AG20443 (cell line): ENCODE measurements around the gene DAGLA.

Experiments used
- DNase-seq: peaks from one replicate; pipeline ENCODE4 v3.0.0; 2012; ENCODE audit warnings: low spot score, mixed read lengths

DAGLA gene

DNA sequence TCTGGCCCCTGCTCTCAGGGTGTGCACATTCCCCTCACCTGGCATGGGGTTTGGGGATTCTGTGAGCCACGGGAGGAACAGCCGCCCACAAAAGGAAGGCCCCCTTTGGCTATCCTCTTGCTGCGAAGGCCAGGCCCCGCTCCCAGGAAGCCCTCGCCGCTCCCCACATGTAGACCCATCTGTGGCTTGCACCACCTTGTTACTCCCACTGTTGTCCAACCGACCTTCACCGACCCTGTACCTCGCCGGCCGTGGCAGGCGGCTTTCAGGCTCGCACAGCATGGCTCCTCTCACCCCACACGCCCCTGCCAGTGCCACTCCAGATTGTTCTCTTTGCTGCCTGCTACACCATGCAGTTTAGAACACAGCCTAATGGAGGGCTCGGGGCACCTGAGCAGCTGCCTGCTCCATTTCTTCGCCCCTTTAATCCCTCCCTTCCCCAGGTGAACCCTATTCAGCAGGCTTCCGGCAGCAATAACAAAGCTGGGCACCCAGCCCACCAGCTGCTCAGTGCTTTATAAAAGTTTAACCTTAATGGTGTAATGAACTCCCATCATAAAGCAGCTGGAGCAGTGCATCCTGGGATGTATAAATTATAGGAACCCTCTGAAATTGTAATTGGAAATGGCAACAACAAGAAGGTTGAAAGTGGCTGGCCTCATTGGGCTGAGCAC lies 10.7 kb downstream of the DAGLA start:
- DNase-seq, result no peak

DNA sequence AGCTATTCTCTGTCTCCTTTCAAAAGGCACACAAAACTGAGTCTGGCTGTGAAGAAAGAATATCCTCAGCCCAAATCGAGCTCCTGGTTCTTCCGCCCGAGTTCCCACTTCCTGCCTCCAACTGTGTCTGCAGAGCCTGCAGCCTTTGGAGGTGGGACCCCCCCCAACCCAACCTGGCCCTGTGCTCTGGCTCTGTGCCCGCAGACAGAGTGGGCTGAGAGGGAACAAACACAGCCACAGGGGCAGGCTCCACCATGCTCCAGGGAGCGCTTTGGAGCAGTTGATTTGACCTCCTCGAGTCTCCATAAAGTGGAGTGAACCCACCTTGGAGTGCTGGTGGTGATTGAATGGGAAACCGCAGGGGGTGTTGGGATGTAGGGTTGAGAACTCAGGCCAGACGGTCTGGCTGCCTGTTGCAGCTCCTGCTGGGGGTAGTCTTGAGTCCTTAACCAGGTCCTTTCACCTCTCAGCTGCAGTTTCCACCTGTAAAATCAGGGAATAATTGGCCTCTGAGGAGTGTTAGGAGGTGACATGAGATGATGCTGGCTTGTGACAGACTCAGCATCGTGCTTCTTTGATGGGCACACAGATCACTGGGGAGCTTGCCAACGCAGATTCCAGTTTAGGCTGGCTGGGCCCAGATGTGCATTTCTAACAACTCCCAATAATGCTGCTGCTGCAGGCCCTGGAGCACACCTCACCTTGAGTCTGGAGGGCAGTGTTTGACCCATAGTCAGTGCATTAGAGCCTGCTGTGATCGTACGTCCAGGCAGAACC lies 11.4 kb downstream of the DAGLA start:
- DNase-seq, result no peak

DNA sequence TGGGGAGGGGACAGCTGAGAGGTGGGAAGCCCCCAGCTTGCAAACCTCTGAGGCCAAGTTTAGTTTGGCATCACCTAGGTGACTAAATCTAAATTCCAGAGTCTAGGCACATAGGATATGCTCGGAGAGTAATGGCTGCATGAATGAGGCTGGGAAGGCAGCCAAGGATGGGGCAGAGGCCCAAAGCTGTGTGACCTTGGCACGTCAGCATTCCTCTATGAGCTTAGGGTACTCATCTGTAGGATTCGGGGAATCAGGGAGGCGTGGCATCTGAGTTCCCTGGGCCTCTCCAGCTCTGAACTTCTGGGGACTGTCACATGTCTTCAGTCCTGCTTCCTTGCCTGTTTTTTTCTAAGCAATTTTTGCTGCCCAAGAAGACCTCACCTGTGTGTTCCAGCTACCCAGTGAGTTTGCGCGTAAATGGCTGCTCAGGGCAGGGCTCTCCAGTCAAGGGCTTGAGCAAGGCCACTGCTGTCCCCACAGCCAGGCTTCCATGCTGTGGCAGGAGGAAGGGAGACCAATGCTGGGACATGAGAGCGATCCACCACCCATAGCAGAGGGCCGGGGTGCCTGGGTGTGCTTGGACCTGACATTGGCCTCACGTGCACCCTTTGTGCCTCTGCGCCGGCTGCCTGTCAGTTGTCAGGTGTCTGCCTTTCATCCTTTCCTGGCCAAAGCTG lies 13.9 kb downstream of the DAGLA start:
- DNase-seq, result no peak

DNA sequence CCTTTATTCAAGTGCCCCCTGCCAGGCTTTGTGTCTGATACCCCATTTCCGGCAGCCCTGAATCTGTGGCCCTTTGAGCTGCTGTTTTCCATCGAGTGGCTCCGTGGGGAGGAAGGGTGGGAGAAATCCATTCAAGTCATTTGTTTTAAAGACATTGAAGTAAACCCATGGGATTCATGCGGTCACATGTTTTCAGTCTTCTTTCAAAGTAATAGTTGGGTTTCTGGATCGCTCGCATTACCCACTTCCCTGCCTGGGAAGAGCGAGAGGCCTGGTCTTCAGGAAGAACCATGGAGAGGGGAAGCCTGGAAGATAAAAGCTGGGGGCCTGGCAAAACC lies 14.4 kb downstream of the DAGLA start:
- no peak for DNase-seq

DNA sequence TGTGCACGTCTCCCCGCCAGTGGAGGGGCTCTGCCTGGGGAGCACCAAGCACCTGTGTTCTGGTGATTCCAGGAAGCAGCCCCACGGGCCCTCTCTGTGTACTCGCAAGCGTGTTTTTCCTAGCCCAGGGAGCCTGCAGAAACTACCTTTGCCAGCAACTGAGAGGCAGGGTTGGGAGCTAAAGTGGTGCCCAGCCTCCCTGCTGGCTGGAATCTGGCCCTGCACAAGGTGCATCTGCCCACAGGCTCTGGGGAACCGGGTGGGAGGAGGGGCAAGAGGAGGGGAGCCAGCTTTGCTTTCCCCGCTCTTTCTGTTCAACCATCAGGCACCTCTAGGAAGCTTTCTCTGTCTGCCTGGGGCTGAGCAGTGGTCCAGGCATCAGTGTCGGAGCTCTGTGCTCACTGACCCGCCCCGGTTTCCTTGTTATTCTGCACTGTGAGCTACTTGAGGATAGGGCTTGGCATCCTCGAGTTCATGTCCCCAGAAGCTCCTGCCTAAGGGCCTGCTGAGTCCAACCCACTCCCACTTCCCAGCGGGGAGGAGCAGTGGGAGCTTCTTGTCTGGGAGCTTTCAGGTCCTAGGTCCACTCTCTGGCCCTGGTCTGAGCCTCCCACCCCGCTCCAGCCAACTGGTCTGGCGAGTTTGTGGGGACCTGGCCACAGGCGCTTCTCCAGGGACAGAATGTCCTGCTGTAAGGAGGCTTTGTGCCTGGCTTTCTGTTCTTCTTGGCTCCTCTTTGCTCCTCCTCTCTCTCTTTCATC lies 14.9 kb downstream of the DAGLA start:
- no peak for DNase-seq

DNA sequence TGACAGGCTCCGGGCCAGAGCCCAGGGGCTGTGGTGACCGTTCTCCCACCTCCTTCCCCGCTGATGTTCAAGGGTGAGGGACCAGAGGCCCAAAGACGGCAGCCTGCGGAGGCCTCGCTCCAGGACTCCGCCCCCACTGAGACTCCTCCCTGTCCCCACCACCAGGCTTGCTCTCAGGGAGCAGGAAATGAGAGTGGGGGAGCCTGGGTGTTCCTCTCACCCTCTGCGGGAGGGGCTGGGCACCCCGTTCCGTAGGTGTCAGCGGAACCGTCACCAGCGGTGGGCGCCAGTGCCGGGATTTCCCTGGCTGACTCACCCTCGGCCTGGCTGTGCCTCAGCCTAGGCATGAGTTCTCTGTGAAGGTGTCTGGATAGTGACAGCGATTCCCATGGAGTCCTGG lies 15.7 kb downstream of the DAGLA start:
- peak; percentile 84 for DNase-seq

DNA sequence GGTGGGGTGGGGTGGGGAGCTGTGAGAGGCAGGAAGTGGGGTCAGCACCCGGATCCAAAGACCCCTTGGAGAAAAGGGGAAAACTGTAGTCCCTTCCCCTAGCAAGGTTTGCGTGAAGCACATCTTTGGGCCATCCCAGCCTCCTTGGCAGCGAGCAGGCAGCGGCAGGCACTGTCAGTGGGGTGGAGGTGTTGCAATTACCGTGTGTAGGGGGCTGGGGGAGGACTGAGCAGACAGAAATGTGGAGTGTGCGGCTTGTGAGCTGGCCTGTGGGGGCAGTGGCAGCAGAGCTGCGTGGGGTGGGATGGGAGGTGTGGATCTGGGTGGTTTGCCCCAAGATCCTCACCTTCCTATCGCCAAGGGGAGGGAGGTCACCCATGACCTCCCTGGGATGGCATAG lies 16.4 kb downstream of the DAGLA start:
- no peak for DNase-seq

DNA sequence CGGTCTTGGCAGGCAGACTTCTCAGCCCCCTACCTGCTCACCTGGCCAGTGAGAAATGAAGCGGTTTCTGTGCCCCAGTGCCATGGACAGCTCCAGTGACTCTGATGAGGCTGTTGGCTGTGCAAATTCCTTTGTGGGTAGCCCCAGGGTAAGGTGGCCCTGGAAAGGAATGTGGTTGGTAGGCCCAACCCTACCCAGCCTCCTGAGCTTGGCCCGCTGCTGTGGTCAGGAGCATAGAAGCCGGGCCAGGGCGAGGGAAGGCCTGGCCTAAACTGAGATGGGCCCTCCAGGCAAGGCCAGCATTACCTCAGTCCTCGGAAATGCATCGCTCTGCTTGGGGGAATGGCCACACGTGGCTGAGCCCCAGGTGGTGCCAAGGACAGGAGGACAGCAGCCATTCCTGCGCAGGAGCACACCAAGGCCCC lies 16.9 kb downstream of the DAGLA start:
- no peak for DNase-seq

DNA sequence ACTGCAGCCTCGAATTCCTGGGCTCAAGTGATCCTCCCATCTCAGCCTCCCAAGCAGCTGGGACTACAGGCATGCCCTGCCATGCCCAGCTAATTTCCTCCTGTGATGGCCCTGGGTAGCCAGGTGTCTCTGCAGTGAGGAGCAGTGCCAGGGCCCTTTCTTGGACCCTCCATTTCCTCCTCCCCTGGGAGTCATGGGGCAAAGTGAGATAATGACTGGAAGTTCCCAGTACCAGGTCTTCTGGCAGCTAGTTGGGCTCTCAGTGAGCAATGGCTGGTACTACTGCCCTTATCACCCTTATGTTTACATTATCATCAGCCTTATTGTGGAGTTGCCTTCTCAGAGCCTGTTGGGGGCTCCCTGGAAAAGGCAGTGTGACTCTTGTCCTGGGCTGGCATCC lies 17.6 kb downstream of the DAGLA start:
- DNase-seq, result no peak

DNA sequence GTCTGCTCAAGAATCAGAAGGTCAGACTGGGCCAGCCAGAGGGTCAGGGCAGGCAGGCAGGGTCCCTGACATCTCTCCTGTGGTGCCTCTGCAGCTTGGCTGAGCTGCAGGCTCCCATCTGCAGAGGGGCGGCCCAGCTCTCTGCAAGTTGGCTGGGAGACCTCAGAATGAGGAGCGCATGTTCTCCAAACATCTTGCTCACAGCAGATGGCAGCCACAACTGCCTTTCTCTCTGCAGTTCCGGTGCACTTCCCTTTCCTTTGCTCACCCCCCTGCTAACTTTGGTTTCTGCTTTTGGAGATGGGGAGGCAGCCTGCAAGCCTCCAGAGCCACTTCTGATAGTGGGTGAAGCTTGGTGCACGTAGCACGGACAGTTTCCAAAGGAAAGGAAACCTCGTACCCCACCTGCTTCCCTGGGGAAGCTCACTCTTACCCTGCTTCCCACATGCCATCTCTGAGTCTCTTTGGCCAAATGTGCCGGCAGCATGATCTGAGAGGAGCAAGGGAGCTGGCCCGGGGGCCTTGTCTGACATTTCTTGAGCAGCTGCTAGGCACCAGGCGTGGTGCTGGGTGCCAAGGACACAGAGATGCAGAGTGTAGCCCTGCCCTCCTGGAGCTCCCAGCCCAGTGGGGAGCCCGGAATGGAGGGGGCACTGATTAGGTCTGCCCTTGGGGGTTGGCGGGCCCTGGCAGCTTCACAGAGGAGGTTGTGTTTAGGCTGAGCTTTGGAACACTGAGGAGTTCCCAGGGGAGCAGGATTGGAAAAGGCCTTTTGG lies 18.2 kb downstream of the DAGLA start:
- DNase-seq, result no peak

DNA sequence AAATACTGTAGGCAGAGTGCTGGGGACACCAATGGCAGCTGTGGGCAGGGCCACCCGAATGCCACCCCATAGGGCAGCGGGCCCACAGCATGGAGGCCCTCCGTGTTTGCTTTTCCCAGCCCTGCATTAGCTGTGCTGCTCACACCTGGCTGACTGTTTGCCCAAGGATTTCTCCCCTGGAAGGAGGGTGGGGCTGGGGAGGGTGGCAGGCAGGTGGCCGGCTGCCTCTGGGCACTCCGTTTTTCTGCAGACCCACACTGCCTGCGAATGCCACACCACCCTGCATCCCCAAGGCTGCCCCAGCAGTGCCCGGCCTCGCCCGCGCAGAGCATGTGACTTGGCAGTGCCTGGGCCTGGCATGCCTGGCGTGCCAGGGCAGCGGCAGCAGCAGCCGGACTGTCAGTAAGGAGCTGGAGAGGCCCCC lies 19.6 kb downstream of the DAGLA start:
- no peak for DNase-seq

DNA sequence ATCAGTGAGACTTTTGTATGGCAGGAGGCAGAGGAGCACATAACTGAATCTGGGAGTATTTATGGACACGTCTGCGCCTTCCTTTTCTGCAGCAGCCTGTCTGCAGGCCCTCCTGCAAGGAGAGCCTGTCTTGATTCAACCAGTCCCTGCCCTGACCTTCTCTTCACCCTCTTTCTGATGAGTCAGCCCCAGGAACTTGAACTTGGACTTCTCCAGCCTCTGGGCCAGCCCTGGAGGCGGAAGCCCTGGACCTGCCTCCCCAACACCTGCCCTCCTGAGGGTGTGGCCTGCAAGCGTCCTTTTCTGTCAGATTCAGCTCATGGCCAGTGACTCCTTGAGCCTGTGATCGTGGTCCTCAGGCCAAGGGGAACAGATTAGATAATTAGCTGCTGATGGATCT lies 20.0 kb downstream of the DAGLA start:
- peak; percentile 75 for DNase-seq

DNA sequence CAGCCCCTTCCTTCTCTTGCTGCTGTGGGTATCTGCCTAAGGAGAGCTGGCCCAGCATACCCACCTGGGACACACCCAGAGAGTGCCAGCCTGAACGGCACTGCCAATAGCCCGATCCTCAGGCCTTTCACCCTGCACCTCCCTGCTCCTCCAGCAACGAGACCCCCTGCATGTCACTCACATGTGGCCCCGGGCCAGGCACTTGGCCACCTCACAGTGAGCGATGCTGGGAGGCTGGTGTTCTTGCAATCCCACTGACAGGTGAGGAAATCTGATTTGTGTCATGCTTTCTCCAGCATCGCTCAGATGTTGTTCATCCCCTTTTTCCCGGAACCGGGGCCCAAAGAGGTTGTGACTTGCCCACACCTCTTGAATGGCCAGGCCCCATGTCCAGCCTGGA lies 20.5 kb downstream of the DAGLA start:
- no peak for DNase-seq

DNA sequence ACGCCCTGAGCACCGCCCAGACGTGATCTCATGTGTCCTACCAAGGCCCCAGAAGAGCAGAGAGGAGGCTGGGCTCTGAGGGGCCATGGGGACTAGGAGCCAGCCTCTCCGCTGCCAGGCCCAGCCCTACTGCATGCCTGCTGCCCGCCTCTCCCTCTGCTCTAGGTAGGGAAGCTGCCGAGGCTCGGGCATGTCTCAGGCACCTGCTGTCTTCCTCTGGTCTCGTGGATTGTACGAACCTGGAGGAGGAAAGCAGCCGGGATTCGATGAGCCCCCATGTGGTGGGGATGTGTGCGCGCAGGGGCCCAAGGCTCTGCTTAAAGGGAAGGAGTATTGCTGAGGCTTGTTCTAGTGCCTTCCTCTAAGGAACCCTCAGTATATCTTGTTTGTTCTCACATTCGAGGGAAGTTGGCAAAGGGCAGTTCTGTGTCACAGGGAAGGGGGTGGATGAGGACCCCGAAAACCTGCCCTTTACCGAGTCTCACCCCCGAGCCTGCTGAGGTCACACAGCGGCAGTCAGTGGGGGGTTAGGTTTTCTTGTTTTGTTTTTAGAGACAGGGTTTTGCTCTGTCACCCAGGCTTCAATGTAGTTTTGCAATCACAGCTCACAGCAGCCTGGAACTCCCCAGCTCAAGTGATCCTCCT lies 21.2 kb downstream of the DAGLA start:
- DNase-seq, result no peak

DNA sequence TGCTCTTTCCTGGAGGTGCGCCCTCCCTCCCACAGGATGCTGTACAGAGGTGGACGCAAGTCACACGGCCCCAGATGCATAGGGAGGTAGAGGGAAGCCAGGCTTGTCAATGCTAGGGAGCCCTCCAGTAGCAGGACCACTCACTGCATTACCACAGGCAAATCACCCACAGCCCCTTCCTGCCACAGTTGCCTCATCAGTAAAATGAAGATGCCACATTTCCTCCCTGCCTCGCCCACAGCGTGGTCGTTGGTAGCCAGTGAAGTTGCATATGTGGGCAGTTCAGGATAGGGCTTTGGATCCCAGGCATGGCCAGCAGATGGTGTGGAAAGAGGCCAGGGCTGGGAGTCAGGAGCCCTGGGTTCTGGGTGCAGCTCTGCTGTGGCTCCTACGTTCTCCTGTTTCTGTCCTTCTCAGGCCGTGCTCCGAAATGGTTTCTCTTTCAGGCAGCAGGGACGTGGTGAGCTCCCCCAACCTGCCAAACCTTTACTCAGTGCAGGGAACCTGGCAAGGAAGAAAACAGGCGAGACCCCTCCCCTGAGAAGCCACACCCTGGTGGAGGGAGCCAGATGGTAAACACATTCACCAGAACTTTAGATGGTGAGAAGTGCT lies 22.6 kb downstream of the DAGLA start:
- DNase-seq, result no peak

DNA sequence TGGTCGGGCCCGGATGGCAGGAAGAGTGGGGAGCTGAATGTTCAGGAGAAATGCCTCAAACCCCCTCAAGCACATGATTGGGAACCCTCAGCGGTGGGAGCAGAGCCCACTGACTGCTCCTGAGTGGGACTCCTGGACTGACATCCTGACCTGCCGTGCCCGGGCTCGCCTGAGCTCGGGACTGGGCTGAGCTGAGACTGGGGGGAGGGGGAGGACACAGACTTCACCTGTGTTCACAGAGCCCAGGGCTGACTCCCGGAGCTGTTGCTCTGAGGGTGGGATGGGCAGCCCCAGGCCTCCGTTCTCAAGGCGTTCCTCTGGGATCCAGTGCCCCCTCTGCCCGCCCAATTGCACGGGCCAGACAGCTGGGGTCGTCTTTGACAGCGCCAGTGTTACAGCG lies 24.6 kb downstream of the DAGLA start:
- no peak for DNase-seq

DNA sequence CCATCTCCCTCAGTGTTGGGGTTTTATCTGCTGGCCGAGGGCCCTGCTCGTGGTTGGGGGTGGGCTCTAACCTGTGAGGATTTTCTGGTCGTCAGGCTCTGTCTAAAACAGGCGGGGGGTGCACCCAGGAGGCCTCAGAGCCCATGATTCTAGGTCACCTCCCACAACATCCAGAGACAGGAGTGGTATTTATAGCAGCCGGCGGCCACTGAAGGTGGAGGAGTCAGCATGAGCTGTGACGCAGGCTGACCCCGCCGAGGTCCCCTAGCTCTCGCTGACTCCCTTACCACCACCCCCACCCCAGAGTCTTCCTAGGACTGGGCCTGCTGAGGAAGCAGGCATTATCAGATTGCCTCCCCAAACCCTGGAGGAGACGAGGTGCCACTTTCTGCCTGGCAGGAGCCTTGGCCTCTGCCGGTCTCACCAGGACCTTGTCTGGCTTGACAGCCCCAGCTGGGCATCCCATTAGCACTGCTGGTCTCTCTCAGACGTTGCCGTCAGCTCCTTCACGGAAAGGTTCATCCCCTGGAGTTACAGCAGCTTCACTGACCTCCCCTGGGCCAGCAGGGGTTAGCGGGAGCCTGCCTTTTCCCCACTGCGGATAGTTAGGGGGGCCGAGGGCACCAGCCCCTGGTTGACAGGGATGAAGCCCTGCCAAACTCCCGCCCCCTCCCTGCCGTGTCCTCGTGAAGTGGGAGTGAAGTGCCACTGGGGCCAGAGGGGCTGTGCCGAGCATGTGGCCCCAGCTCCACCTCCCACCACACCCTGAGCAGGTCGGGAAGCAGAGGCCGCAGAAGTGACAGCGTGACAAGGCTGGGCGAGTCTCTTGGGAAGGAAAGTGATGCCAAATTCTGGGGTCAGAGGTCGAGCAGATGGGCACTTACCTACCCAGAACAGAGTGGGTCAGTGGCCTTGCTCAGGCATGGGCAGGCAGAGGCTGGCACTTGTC lies 26.5 kb downstream of the DAGLA start:
- DNase-seq, result no peak

DNA sequence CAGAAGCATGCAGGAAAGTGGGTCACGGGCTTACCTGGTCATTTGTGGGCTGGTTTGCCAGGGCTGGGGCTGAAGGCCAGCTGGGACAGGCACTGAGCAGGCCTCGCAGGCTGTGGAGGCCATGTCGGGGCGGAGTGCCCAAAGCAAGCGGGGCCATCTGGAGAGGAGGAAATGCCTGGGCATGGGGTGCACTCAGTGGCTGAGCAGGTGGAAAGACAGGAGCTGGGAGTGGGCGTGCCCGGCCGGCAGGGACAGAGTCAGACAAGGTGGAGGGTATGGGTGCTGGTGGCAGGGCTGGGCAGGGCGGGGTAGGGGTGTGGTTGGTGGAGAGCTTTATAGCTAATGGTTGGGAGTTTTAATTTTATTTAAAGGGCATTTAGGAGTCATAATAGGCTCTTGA lies 27.4 kb downstream of the DAGLA start:
- no peak for DNase-seq

DNA sequence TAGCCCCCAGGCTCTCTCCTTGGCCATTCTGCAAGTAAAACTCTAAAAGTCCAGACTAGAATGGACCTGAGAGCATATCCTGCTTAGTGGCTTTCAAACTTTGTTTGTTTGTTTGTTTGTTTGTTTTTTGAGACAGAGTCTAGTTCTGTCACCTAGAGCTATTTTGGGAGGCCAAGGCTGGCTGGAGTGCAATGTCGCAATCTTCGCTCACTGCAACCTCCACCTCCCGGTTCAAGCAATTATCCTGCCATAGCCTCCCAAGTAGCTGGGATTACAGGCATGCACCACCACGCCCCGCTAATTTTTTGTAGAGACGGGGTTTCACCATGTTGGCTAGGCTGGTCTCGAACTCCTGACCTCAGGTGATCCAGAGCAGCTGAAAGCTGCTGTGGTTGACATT lies 28.9 kb downstream of the DAGLA start:
- no peak for DNase-seq

DNA sequence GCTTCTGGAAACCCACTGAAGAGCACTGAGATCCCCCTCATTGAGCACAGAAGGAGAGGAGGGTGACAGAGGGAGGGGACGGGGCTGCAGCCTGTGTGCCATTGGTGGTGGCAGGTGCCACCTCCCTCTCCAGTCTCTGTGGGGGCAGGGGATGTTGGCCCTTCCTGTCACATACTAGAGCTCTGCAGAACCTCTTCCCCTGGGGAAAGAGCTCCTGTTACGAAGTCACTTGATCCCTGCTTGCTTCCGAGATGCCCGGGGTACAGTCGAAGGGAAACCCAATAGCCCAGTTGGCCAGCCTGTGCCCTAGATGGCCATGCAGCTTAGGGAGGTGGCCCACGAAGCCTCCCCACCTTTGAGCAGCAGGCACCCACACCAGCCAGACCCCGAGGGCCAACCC lies 29.4 kb downstream of the DAGLA start:
- no peak for DNase-seq
